PC-9 (cell line): Measurements from ENCODE around the gene EPHB1.

Experiments
- EZH2 ChIP-seq: fragments of 200-600 bp; sonication (generic); IDR thresholded peaks from 2 replicates; pipeline ENCODE4 v1.8.0; 2017; ENCODE audit warnings: antibody characterized with exemption, low read depth
- TF ChIP-seq, protein P1 (sequence below): fragments of 200-600 bp; sonication (generic); conservative IDR thresholded peaks from 2 replicates; pipeline ENCODE4 v1.6.1; 2017; ENCODE audit warnings: mixed run types, antibody characterized with exemption, mild to moderate bottlenecking, moderate library complexity

DNA sequence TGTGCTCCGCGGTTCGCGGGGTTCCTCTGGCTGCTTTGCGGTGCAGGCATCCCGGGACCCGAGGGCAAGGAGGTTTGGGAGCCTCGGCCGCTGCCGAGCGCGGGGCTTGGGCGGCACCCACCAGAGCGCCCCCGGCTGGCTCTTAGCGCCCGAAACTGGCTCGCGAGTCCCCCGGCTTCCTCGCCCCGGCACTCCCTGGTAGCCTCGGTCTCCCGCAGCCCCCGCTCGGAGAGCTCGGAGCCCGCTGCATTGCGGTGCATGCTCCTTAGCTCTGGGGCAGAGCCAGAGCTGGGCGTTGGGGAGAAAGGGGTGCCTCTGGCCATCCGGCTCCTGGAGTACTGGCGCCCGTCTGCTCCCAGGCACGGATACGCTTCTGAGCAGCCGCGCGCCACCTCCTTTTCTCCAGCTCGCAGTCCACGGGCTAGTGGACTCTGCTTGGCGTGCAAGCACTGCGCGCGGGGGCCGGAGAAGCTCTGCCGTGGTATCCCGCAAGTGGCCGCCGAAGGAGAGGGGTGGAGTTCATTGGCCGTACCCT is 753 bp downstream of the EPHB1 start:
- TF ChIP-seq, protein P1, sequence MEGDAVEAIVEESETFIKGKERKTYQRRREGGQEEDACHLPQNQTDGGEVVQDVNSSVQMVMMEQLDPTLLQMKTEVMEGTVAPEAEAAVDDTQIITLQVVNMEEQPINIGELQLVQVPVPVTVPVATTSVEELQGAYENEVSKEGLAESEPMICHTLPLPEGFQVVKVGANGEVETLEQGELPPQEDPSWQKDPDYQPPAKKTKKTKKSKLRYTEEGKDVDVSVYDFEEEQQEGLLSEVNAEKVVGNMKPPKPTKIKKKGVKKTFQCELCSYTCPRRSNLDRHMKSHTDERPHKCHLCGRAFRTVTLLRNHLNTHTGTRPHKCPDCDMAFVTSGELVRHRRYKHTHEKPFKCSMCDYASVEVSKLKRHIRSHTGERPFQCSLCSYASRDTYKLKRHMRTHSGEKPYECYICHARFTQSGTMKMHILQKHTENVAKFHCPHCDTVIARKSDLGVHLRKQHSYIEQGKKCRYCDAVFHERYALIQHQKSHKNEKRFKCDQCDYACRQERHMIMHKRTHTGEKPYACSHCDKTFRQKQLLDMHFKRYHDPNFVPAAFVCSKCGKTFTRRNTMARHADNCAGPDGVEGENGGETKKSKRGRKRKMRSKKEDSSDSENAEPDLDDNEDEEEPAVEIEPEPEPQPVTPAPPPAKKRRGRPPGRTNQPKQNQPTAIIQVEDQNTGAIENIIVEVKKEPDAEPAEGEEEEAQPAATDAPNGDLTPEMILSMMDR = no peak
- TF ChIP-seq EZH2 = no peak
